Kidney (tissue), 22 donors: ENCODE results near the gene CCR9. TPM values are rescaled to one million over a fixed set of nuclear protein-coding genes. Genes with fewer than 3 reads are reported as not detected.

ENCODE experiments used
- DNase-seq, 5 donors: peaks; one replicate each; pipeline ENCODE4 v3.0.0-alpha.2; 2013 to 2020
- FAIRE-seq: peaks from 2 replicates; lab custom pipeline; 2012; peaks lifted over from hg19 to GRCh38; lab: Jason Lieb, UNC
- H3K27ac ChIP-seq, 2 donors: one replicate each; pipeline ENCODE4 v1.7.0; 2013; ENCODE audit warnings: low read depth in 2 of 2, low read length in 2 of 2, inconsistent platforms in 1 of 2
- H3K27me3 ChIP-seq: one replicate; pipeline ENCODE4 v1.7.1; 2013; ENCODE audit warnings: low read length, inconsistent platforms; ENCODE audit not compliant: control insufficient read depth, insufficient read depth
- H3K36me3 ChIP-seq, 3 donors: one replicate each; pipeline versions ENCODE4 v1.7.0 to v1.7.1; 2013; ENCODE audit warnings: low read length in 3 of 3, control low read depth in 1 of 3, inconsistent platforms in 1 of 3; ENCODE audit not compliant: insufficient read depth in 3 of 3, control insufficient read depth in 2 of 3
- H3K4me1 ChIP-seq, 3 donors: one replicate each; pipeline versions ENCODE4 v1.7.0 to v1.7.1; 2013; ENCODE audit warnings: low read length in 3 of 3, inconsistent platforms in 1 of 3, low read depth in 1 of 3; ENCODE audit not compliant: control insufficient read depth in 2 of 3, insufficient read depth in 2 of 3
- H3K4me3 ChIP-seq, 3 donors: one replicate each; pipeline versions ENCODE4 v1.7.0 to v1.8.1; 2013; ENCODE audit warnings: low read length in 3 of 3, control low read depth in 1 of 3, inconsistent platforms in 1 of 3
- H3K9ac ChIP-seq, 3 donors: one replicate each; pipeline versions ENCODE4 v1.7.0 to v1.7.1; 2013; ENCODE audit warnings: low read length in 3 of 3, control low read depth in 1 of 3, inconsistent platforms in 1 of 3
- H3K9me3 ChIP-seq, 3 donors: one replicate each; pipeline versions ENCODE4 v1.7.0 to v1.7.1; 2013; ENCODE audit warnings: low read length in 3 of 3, control low read depth in 1 of 3, inconsistent platforms in 1 of 3; ENCODE audit not compliant: control insufficient read depth in 2 of 3, insufficient read depth in 1 of 3
- intact Hi-C: fragments of 100-400 bp; cut with DNase I; formaldehyde crosslinking; loops from one replicate; pipeline ENCODE4 v1.11.1; 2022
- long read RNA-seq, 10 donors: library from polyadenylated mRNA in 1 of 10; unstranded in 1 of 10; transcript quantifications; one replicate each; pipeline ENCODE4 v2.0.0 and lab custom pipeline, GENCODE V29; 2021 to 2026
- polyA plus RNA-seq: library from polyadenylated mRNA; stranded (reverse); fragments of 350-450 nt; fragmentation: Illumina TruSeq; extraction: RNeasy Lipid Tissue Mini Kit (QIAGEN cat#74804); gene quantifications from one replicate; pipeline ENCODE4 v1.2.3, GENCODE V29; 2014; ENCODE audit warnings: low read depth, low replicate concordance; ENCODE audit not compliant: insufficient read depth
- total RNA-seq: library from RNA; stranded (reverse); fragmentation: NEBNext Ultra II Directional; extraction: Animal tissue kit (Norgen Biotek cat#: 25700); gene quantifications from one replicate; pipeline ENCODE4 v1.2.1, GENCODE V29; 2021
- TF ChIP-seq, protein P1 (sequence below): IDR thresholded peaks from 3 replicates; pipeline ENCODE4 v1.5.1; 2012; ENCODE audit warnings: mild to moderate bottlenecking, moderate library complexity, borderline replicate concordance; ENCODE audit not compliant: insufficient read depth; ENCODE audit errors: extremely low read depth
- donor health status: control.
- donor health status: control.
- donor health status: control.
- donor health status: control.
- donor health status: control.
- donor health status: DM: yes; HTN: yes; CAD: no.
- donor health status: Normal renal cell carcinoma (clear cell type).

CCR9 gene, protein sequence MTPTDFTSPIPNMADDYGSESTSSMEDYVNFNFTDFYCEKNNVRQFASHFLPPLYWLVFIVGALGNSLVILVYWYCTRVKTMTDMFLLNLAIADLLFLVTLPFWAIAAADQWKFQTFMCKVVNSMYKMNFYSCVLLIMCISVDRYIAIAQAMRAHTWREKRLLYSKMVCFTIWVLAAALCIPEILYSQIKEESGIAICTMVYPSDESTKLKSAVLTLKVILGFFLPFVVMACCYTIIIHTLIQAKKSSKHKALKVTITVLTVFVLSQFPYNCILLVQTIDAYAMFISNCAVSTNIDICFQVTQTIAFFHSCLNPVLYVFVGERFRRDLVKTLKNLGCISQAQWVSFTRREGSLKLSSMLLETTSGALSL
- total RNA-seq, result 0.22 TPM
- polyA plus RNA-seq, result 0.43 TPM
- long read RNA-seq, donor 1, result 0 reads
- long read RNA-seq, donor 2, result 0 reads
- long read RNA-seq, donor 3, result 0 reads
- long read RNA-seq, donor 4, result 0 reads
- long read RNA-seq, donor 5, result 0 reads
- long read RNA-seq, donor 6, result 0 reads
- long read RNA-seq, donor 7, result 0 reads
- long read RNA-seq, donor 8, result 0 reads
- long read RNA-seq, donor 9, result 0 reads
- long read RNA-seq, donor 10, result 0 reads

GRCh38 chr3:45885979-45886705 lies at the start of gene CCR9:
Gene CCR9 (plus strand): TSS chr3:45886543. CDS start chr3:45894934, 8,391 bp downstream.
- H3K27me3 ChIP-seq, result no peaks in the 10 kb centered on the region

GRCh38 chr3:45838466-45838865 lies 47.9 kb upstream of the CCR9 start:
- FAIRE-seq, result no peak
- Histone ChIP-seq H3K9ac (no peak overlapping the region), H3K27me3 (no peaks in the 10 kb centered on the region), H3K36me3 (peaks cover 0 to 22% (median 16%) of the 10 kb centered on the region in 3 donors), H3K4me1 (peaks cover 0 to 7% (median 3%) of the 10 kb centered on the region in 3 donors), H3K27ac (no peak overlapping the region), H3K9me3 (no peaks in the 10 kb centered on the region), H3K4me3 (no peak overlapping the region)
- TF ChIP-seq, protein P1, sequence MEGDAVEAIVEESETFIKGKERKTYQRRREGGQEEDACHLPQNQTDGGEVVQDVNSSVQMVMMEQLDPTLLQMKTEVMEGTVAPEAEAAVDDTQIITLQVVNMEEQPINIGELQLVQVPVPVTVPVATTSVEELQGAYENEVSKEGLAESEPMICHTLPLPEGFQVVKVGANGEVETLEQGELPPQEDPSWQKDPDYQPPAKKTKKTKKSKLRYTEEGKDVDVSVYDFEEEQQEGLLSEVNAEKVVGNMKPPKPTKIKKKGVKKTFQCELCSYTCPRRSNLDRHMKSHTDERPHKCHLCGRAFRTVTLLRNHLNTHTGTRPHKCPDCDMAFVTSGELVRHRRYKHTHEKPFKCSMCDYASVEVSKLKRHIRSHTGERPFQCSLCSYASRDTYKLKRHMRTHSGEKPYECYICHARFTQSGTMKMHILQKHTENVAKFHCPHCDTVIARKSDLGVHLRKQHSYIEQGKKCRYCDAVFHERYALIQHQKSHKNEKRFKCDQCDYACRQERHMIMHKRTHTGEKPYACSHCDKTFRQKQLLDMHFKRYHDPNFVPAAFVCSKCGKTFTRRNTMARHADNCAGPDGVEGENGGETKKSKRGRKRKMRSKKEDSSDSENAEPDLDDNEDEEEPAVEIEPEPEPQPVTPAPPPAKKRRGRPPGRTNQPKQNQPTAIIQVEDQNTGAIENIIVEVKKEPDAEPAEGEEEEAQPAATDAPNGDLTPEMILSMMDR, result no peak
- DNase-seq, result no peak
- intact Hi-C loops, result no loop called here

More at GRCh38 chr3:45885979-45886705, at the start of gene CCR9:
- intact Hi-C loops, result no loop called here
- DNase-seq, result no peak
- H3K27ac ChIP-seq, result no peak within 1 kb of the TSS
- no peaks in the 10 kb centered on the region for H3K9me3 ChIP-seq
- H3K4me3 ChIP-seq, result no peak within 1 kb of the TSS
- TF ChIP-seq, protein P1, result no peak
- H3K36me3 ChIP-seq, result no peaks in the 10 kb centered on the region
- no peaks in the 10 kb centered on the region for H3K4me1 ChIP-seq
- FAIRE-seq, result no peak
- H3K9ac ChIP-seq, result no peak within 1 kb of the TSS

- Histone ChIP-seq H3K27ac (no peak overlapping the region), H3K27me3 (no peaks in the 10 kb centered on the region), H3K4me1 (peaks cover 0 to 7% (median 3%) of the 10 kb centered on the region in 3 donors), H3K9ac (peak overlapping the region; percentile 45 to 61 (median 60)), H3K36me3 (peaks cover 0 to 6% (median 4%) of the 10 kb centered on the region in 3 donors), H3K9me3 (no peaks in the 10 kb centered on the region), H3K4me3 (peak overlapping the region; percentile 80 to 91 (median 87))
- intact Hi-C loops, result no loop called here
- no peak for FAIRE-seq
- TF ChIP-seq, protein P1, result no peak
- DNase-seq, result peak in 3 of 5 donors; percentile 27 to 31 (median 30)
Measured at GRCh38 chr3:45841420-45841756, 45.0 kb upstream of the CCR9 start.
